Measurements from ENCODE around the gene GPATCH3.
"Not testable (repeated sequence)": the region's sequence is repeated elsewhere in the genome, so short reads cannot be mapped to it uniquely, and the experiment has no call there.

Gene GPATCH3

GRCh38 chr1:26887125-26887524, 13.1 kb downstream of the GPATCH3 start:
- H3K36me3 ChIP-seq, result peaks cover 77% of the 10 kb centered on the region
- no peak for DNase-seq
- H3K27ac ChIP-seq, result no peak overlapping the region
- H3K4me3 ChIP-seq (ENCODE audit: low read depth, low read length), result no peak overlapping the region
- H3K27me3 ChIP-seq (ENCODE audit: insufficient read depth, low read depth, severe bottlenecking), result no peaks in the 10 kb centered on the region
- peak; percentile 35 for TF ChIP-seq CTCF (IDR thresholded peaks at IDR 0.05; ENCODE audit: low read depth, low read length)
- H3K9me3 ChIP-seq (ENCODE audit: severe bottlenecking), result no peaks in the 10 kb centered on the region

- H3K36me3 ChIP-seq, result peaks cover 74% of the 10 kb centered on the region
- no peaks in the 10 kb centered on the region for H3K9me3 ChIP-seq (ENCODE audit: severe bottlenecking)
- no peak overlapping the region for H3K27ac ChIP-seq
- no peak for TF ChIP-seq CTCF (IDR thresholded peaks at IDR 0.05; ENCODE audit: low read depth, low read length)
- DNase-seq, result no peak
- no peak overlapping the region for H3K4me3 ChIP-seq (ENCODE audit: low read depth, low read length)
- no peaks in the 10 kb centered on the region for H3K27me3 ChIP-seq (ENCODE audit: insufficient read depth, low read depth, severe bottlenecking)
Observed at GRCh38 chr1:26882696-26883463, 17.4 kb downstream of the GPATCH3 start.

- H3K9me3 ChIP-seq (ENCODE audit: severe bottlenecking); H3K4me3 ChIP-seq (ENCODE audit: low read depth, low read length); H3K27ac ChIP-seq; H3K27me3 ChIP-seq (ENCODE audit: insufficient read depth, low read depth, severe bottlenecking); DNase-seq: not testable (repeated sequence)
- H3K36me3 ChIP-seq, result peaks cover 72% of the 10 kb centered on the region
Observed at GRCh38 chr1:26881611-26882010, 18.7 kb downstream of the GPATCH3 start.

GRCh38 chr1:26879793-26880192, 20.5 kb downstream of the GPATCH3 start:
- no peak overlapping the region for H3K4me3 ChIP-seq (ENCODE audit: low read depth, low read length)
- H3K9me3 ChIP-seq (ENCODE audit: severe bottlenecking), result no peaks in the 10 kb centered on the region
- peaks cover 56% of the 10 kb centered on the region for H3K36me3 ChIP-seq
- no peak overlapping the region for H3K27ac ChIP-seq
- no peaks in the 10 kb centered on the region for H3K27me3 ChIP-seq (ENCODE audit: insufficient read depth, low read depth, severe bottlenecking)
- TF ChIP-seq CTCF (IDR thresholded peaks at IDR 0.05; ENCODE audit: low read depth, low read length), result no peak
- DNase-seq, result no peak

GRCh38 chr1:26877326-26877725, 22.9 kb downstream of the GPATCH3 start:
- no peak overlapping the region for H3K4me3 ChIP-seq (ENCODE audit: low read depth, low read length)
- TF ChIP-seq CTCF (IDR thresholded peaks at IDR 0.05; ENCODE audit: low read depth, low read length), result no peak

GRCh38 chr1:26874896-26875295, 25.4 kb downstream of the GPATCH3 start:
- no peak overlapping the region for H3K4me3 ChIP-seq (ENCODE audit: low read depth, low read length)
- DNase-seq, result peak; percentile 74
- H3K9me3 ChIP-seq (ENCODE audit: severe bottlenecking), result no peaks in the 10 kb centered on the region
- no peak for TF ChIP-seq CTCF (IDR thresholded peaks at IDR 0.05; ENCODE audit: low read depth, low read length)
- peak overlapping the region; percentile 70 for H3K27ac ChIP-seq
- no peaks in the 10 kb centered on the region for H3K27me3 ChIP-seq (ENCODE audit: insufficient read depth, low read depth, severe bottlenecking)
- H3K36me3 ChIP-seq, result peaks cover 18% of the 10 kb centered on the region

More at GRCh38 chr1:26877326-26877725, 22.9 kb downstream of the GPATCH3 start:
- DNase-seq, result no peak
- Histone ChIP-seq H3K27ac (no peak overlapping the region), H3K27me3 (ENCODE audit: insufficient read depth, low read depth, severe bottlenecking) (no peaks in the 10 kb centered on the region), H3K36me3 (peaks cover 34% of the 10 kb centered on the region), H3K9me3 (ENCODE audit: severe bottlenecking) (no peaks in the 10 kb centered on the region)

GRCh38 chr1:26873097-26873496, 27.2 kb downstream of the GPATCH3 start:
- H3K27me3 ChIP-seq (ENCODE audit: insufficient read depth, low read depth, severe bottlenecking); DNase-seq; H3K9me3 ChIP-seq (ENCODE audit: severe bottlenecking); H3K27ac ChIP-seq; H3K36me3 ChIP-seq; H3K4me3 ChIP-seq (ENCODE audit: low read depth, low read length): not testable (repeated sequence)
